K562 (cell line): ENCODE data around the gene STAB1. TPM values are rescaled to one million over a fixed set of nuclear protein-coding genes. Genes with fewer than 3 reads are reported as not detected.

Experiments
- ATAC-seq: fragments of 200-7000 bp; cut with Tn5 transposase; 3 replicates; pipeline ENCODE4 v1.9.1; 2020; ENCODE audit warnings: moderate library complexity
- BruUV-seq: library from RNA; stranded (reverse); fragments of 400-500 nt; replicated peaks from 2 replicates; lab custom pipeline; 2021; lab: Mats Ljungman, UMichigan
- CTCF ChIA-PET: fragments of 300-600 bp; formaldehyde crosslinking; extraction: SDS; loops from one replicate; lab custom pipeline; 2021; ENCODE audit warnings: low intra/inter-chr PET ratio; lab: Yijun Ruan, JAX
- POLR2A ChIA-PET: fragments of 300-600, 350-650 bp; sonication (Branson Sonifier 250); formaldehyde crosslinking; extraction: SDS; loops from one replicate; lab custom pipeline; 2021; ENCODE audit warnings: antibody characterized with exemption, inconsistent platforms; lab: Yijun Ruan, JAX
- DNase-seq, 4 experiments: peaks; one replicate each; pipeline versions ENCODE4 v3.0.0 to v3.0.0-alpha.2; 2011 to 2018; ENCODE audit warnings: low spot score in 3 of 4, mixed read lengths in 3 of 4; ENCODE audit errors: extremely low read depth in 1 of 4
- FAIRE-seq: peaks from 2 replicates; lab custom pipeline; 2011; peaks lifted over from hg19 to GRCh38; lab: Jason Lieb, UNC
- H2AFZ ChIP-seq: 2 replicates; pipeline ENCODE4 v1.6.0; 2011; ENCODE audit warnings: low read depth, low read length, control low read depth, inconsistent platforms
- H3K27ac ChIP-seq: fragments of 200-600 bp; 3 replicates; pipeline ENCODE4 v1.8.0; 2011; ENCODE audit warnings: low read depth, mild to moderate bottlenecking, control low read depth, inconsistent platforms, low read length, moderate library complexity, mixed read lengths; ENCODE audit errors: extremely low read depth
- H3K27me3 ChIP-seq, 2 experiments: fragments of 300-600 bp in 1 of 2; 2 replicates in 1 of 2; 3 replicates in 1 of 2; pipeline versions ENCODE4 v1.6.0 to v1.8.0; 2011; ENCODE audit warnings: inconsistent platforms in 2 of 2, low read length in 2 of 2, mild to moderate bottlenecking in 1 of 2, mixed read lengths in 1 of 2, moderate library complexity in 1 of 2; ENCODE audit not compliant: control insufficient read depth in 2 of 2, insufficient read depth in 2 of 2
- H3K36me3 ChIP-seq: fragments of 300-600 bp; 3 replicates; pipeline ENCODE4 v1.8.0; 2011; ENCODE audit warnings: mild to moderate bottlenecking, low read length, inconsistent platforms; ENCODE audit not compliant: control insufficient read depth, insufficient read depth
- H3K4me1 ChIP-seq, 2 experiments: fragments of 200-600 bp in 1 of 2; replicated peaks in 1 of 2; 2 replicates in 1 of 2; 3 replicates in 1 of 2; pipeline versions ENCODE4 v1.5.1 to v1.8.0; 2011; ENCODE audit warnings: inconsistent platforms in 2 of 2, low read length in 2 of 2, mild to moderate bottlenecking in 1 of 2, mixed read lengths in 1 of 2, moderate library complexity in 1 of 2; ENCODE audit not compliant: control insufficient read depth in 2 of 2, insufficient read depth in 2 of 2
- H3K4me2 ChIP-seq: 2 replicates; pipeline ENCODE4 v1.6.1; 2011; ENCODE audit warnings: low read length, control low read depth, inconsistent platforms, mixed read lengths; ENCODE audit not compliant: insufficient read depth
- H3K4me3 ChIP-seq: fragments of 200-600 bp; sonication (generic), shearing (Covaris generic); 2 replicates; pipeline ENCODE4 v1.5.1; 2016; ENCODE audit warnings: control low read depth, inconsistent platforms
- H3K79me2 ChIP-seq: fragments of 200-600 bp; 3 replicates; pipeline ENCODE4 v1.8.0; 2011; ENCODE audit warnings: low read length, inconsistent platforms; ENCODE audit not compliant: control insufficient read depth, insufficient read depth
- H3K9ac ChIP-seq, 2 experiments: 2 replicates each; pipeline versions ENCODE4 v1.6.0 to v1.6.1; 2011; ENCODE audit warnings: low read depth in 2 of 2, low read length in 2 of 2, control low read depth in 1 of 2, inconsistent platforms in 1 of 2, mild to moderate bottlenecking in 1 of 2, mixed read lengths in 1 of 2; ENCODE audit not compliant: insufficient read depth in 1 of 2
- H3K9me1 ChIP-seq: one replicate; pipeline ENCODE4 v1.6.0; 2011; ENCODE audit warnings: inconsistent platforms, mild to moderate bottlenecking, low read length, moderate library complexity; ENCODE audit not compliant: control insufficient read depth, insufficient read depth
- H3K9me3 ChIP-seq: replicated peaks from 2 replicates; pipeline ENCODE4 v1.5.1; 2011; ENCODE audit warnings: low read depth, low read length, inconsistent platforms; ENCODE audit not compliant: control insufficient read depth, insufficient read depth
- H4K20me1 ChIP-seq: replicated peaks from 2 replicates; pipeline ENCODE4 v1.6.1; 2011; ENCODE audit warnings: low read length, inconsistent platforms, mixed read lengths; ENCODE audit not compliant: control insufficient read depth, insufficient read depth
- POLR3G ChIP-seq: IDR thresholded peaks from 2 replicates; pipeline ENCODE4 v1.6.1; 2011; ENCODE audit not compliant: insufficient read length, insufficient replicate concordance; ENCODE audit errors: extremely low read depth
- SAFB ChIP-seq: fragments of 200-400 bp; formaldehyde crosslinking; IDR thresholded peaks from 2 replicates; pipeline ENCODE4 v1.6.1; 2017; ENCODE audit warnings: low read depth, low read length, borderline replicate concordance
- ZNF263 ChIP-seq: sonication (generic); formaldehyde crosslinking; IDR thresholded peaks from 2 replicates; pipeline ENCODE4 v1.8.0; 2022; ENCODE audit warnings: mild to moderate bottlenecking, missing genetic modification reagents, borderline replicate concordance
- WGBS: fragments of 100-300 bp; shearing (Covaris generic); methylation state at CpG from one replicate; pipeline ENCODE4 v1.1.6; 2016; ENCODE audit warnings: low coverage, mixed read lengths; ENCODE audit not compliant: insufficient coverage; ENCODE audit errors: missing lambda C conversion rate; 5-methylcytosine and 5-hydroxymethylcytosine counted together
- in situ Hi-C: fragments of 300-500 bp; cut with MboI; formaldehyde crosslinking; loops from 4 replicates; pipeline ENCODE4 v1.15.0; 2018; ENCODE audit warnings: inconsistent platforms, mixed read lengths
- intact Hi-C: fragments of 100-400 bp; cut with micrococcal nuclease; formaldehyde crosslinking; loops from 2 replicates; pipeline ENCODE4 v1.14.2; 2022
- polyA plus RNA-seq, 8 experiments: library from polyadenylated mRNA; depleted of rRNA in 4 of 8; stranded (reverse) in 5 of 8; unstranded in 3 of 8; fragments of >200 nt; fragmentation: Nextera tagmentation in 2 of 8; fragmentation: Illumina TruSeq in 1 of 8; extraction: Ambion mirVana in 2 of 8; extraction: Trizol in 1 of 8; gene quantifications; 2 replicates each; pipeline versions ENCODE4 v1.2.1 to v1.2.3, GENCODE V29; 2011 to 2014; ENCODE audit warnings: inconsistent platforms in 1 of 8, missing spikeins in 1 of 8
- total RNA-seq, 7 experiments: library from RNA; depleted of rRNA in 6 of 7; stranded (reverse); fragments of >200 nt in 6 of 7; fragmentation: Illumina TruSeq in 2 of 7; extraction: Trizol in 2 of 7; gene quantifications; 2 replicates each; pipeline versions ENCODE4 v1.2.1 to v1.2.3, GENCODE V29; 2011 to 2021; ENCODE audit warnings: low replicate concordance in 1 of 7
- TF ChIP-seq, protein P1 (sequence below): fragments of 250-450 bp; sonication (Bioruptor Pico); IDR thresholded peaks from 2 replicates; pipeline ENCODE4 v1.5.0; 2022; ENCODE audit warnings: mild to moderate bottlenecking
- TF ChIP-seq, protein P2 (sequence below): fragments of 450-650 bp; formaldehyde crosslinking; IDR thresholded peaks from 2 replicates; pipeline ENCODE4 v1.4.0; 2022; ENCODE audit warnings: missing genetic modification characterization

Gene STAB1
- total and polyA plus RNA-seq, 9 of the 15 experiments (the other 6 are each of a cell fraction or from before 2014, with no cell fraction given): 0.20 to 3.9 (median 1.2) TPM

GRCh38 chr3:52487050-52487787 is 7.9 kb upstream of the STAB1 start:
- Histone ChIP-seq H3K4me2 (no peak overlapping the region), H3K79me2 (no peaks in the 10 kb centered on the region), H3K4me1 (peaks cover 0 to 11% of the 10 kb centered on the region in 2 experiments; a peak in 2 of 5 replicates), H3K9ac (no peak overlapping the region; a peak in 1 of 4 replicates), H4K20me1 (no peaks in the 10 kb centered on the region; the same call in 1 of the 2 replicates), H3K4me3 (no peak overlapping the region), H3K9me1 (no peaks in the 10 kb centered on the region), H3K36me3 (peaks cover 60% of the 10 kb centered on the region; the same call in 1 of the 3 replicates), H3K9me3 (no peaks in the 10 kb centered on the region), H3K27me3 (no peaks in the 10 kb centered on the region), H2AFZ (no peak overlapping the region), H3K27ac (no peak overlapping the region)
- no peak for FAIRE-seq
- 96% methylated on average over 18 of the region's 31 CpGs for WGBS
- no peak for ATAC-seq
- in situ Hi-C loops: no loop called here
- CTCF ChIA-PET: no interaction called here
- BruUV-seq: no TSS peak
- POLR2A ChIA-PET: no interaction called here
- no peak for TF ChIP-seq POLR3G
- TF ChIP-seq, protein P1, sequence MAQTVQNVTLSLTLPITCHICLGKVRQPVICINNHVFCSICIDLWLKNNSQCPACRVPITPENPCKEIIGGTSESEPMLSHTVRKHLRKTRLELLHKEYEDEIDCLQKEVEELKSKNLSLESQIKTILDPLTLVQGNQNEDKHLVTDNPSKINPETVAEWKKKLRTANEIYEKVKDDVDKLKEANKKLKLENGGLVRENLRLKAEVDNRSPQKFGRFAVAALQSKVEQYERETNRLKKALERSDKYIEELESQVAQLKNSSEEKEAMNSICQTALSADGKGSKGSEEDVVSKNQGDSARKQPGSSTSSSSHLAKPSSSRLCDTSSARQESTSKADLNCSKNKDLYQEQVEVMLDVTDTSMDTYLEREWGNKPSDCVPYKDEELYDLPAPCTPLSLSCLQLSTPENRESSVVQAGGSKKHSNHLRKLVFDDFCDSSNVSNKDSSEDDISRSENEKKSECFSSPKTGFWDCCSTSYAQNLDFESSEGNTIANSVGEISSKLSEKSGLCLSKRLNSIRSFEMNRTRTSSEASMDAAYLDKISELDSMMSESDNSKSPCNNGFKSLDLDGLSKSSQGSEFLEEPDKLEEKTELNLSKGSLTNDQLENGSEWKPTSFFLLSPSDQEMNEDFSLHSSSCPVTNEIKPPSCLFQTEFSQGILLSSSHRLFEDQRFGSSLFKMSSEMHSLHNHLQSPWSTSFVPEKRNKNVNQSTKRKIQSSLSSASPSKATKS (CRISPR knock-in tag): no peak
- TF ChIP-seq ZNF263 (CRISPR knock-in tag): peak; percentile 44; the same call in 1 of the 2 replicates
- TF ChIP-seq, protein P2, sequence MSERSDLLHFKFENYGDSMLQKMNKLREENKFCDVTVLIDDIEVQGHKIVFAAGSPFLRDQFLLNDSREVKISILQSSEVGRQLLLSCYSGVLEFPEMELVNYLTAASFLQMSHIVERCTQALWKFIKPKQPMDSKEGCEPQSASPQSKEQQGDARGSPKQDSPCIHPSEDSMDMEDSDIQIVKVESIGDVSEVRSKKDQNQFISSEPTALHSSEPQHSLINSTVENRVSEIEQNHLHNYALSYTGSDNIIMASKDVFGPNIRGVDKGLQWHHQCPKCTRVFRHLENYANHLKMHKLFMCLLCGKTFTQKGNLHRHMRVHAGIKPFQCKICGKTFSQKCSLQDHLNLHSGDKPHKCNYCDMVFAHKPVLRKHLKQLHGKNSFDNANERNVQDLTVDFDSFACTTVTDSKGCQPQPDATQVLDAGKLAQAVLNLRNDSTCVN: no peak
- no peak for TF ChIP-seq SAFB
- no peak for DNase-seq
- intact Hi-C loops: no loop called here
